Stimulated activated CD4-positive, alpha-beta T cell treated with anti-CD3 and anti-CD28 coated beads, TNF-alpha, amount 100 ng/mL, for 24 hours (primary cell): ENCODE measurements around the gene SLC66A2.
"Not testable (repeated sequence)": the region's sequence is repeated elsewhere in the genome, so short reads cannot be mapped to it uniquely, and the experiment has no call there.

Experiments
- DNase-seq, 3 experiments: peaks; one replicate each; pipeline ENCODE4 v3.0.0-alpha.2; 2020; ENCODE audit warnings: low read depth in 3 of 3

Gene SLC66A2

GRCh38 chr18:79951545-79952455, at the start of gene SLC66A2:
Gene SLC66A2, minus strand, starts transcription at chr18:79951653. Its CDS starts 727 bp downstream, at chr18:79950926.
- DNase-seq, result peak; percentile 88 to 94 (median 93)

- DNase-seq, result no peak
These were observed 49.4 kb upstream of the SLC66A2 start for GRCh38 chr18:80000877-80001276.

- DNase-seq, result not testable (repeated sequence)
These were observed 48.2 kb upstream of the SLC66A2 start for GRCh38 chr18:79999701-80000100.

- DNase-seq, result no peak
These were observed 40.0 kb upstream of the SLC66A2 start for GRCh38 chr18:79991494-79991893.

GRCh38 chr18:79989195-79989497, 37.7 kb upstream of the SLC66A2 start:
- no peak for DNase-seq

GRCh38 chr18:79988451-79989194, 37.2 kb upstream of the SLC66A2 start, which contains the start of gene TXNL4A:
Gene TXNL4A, minus strand, starts transcription at chr18:79988563. Its CDS starts 171 bp downstream, at chr18:79988392.
- peak; percentile 70 to 83 (median 76) for DNase-seq

- DNase-seq, result peak in 2 of 3 experiments; percentile 31 to 54
These were observed 36.6 kb upstream of the SLC66A2 start for GRCh38 chr18:79988071-79988450.

GRCh38 chr18:79987566-79987965, 36.1 kb upstream of the SLC66A2 start:
- DNase-seq, result no peak

- DNase-seq, result no peak
These were observed 35.3 kb upstream of the SLC66A2 start for GRCh38 chr18:79986726-79987125.

GRCh38 chr18:79985172-79985571, 33.7 kb upstream of the SLC66A2 start:
- DNase-seq, result no peak

- DNase-seq, result no peak
These were observed 32.3 kb upstream of the SLC66A2 start for GRCh38 chr18:79983793-79984192.

GRCh38 chr18:79983253-79983652, 31.8 kb upstream of the SLC66A2 start:
- no peak for DNase-seq

GRCh38 chr18:79982736-79983135, 31.3 kb upstream of the SLC66A2 start:
- DNase-seq, result no peak

- DNase-seq, result no peak
These were observed 29.1 kb upstream of the SLC66A2 start for GRCh38 chr18:79980585-79980984.

- DNase-seq, result no peak
These were observed 28.4 kb upstream of the SLC66A2 start for GRCh38 chr18:79979843-79980242.

GRCh38 chr18:79975985-79976680, 24.7 kb upstream of the SLC66A2 start:
- DNase-seq, result no peak

- DNase-seq, result no peak
These were observed 23.6 kb upstream of the SLC66A2 start for GRCh38 chr18:79975043-79975442.

GRCh38 chr18:79974025-79974654, 22.7 kb upstream of the SLC66A2 start:
- DNase-seq, result no peak

- no peak for DNase-seq
These were observed 22.1 kb upstream of the SLC66A2 start for GRCh38 chr18:79973517-79973916.

- DNase-seq, result no peak
These were observed 21.3 kb upstream of the SLC66A2 start for GRCh38 chr18:79972720-79973119.

- no peak for DNase-seq
These were observed 20.5 kb upstream of the SLC66A2 start for GRCh38 chr18:79971986-79972385.
